Body of pancreas (tissue), 4 donors: ENCODE measurements around the gene ZNF200. TPM values are rescaled to one million over a fixed set of nuclear protein-coding genes. Genes with fewer than 3 reads are reported as not detected.
A peak's percentile ranks its signal among the peaks of the same experiment; 100 is the strongest.

Source experiments
- ATAC-seq: fragments of 150-250 bp; one replicate; pipeline ENCODE4 v1.9.1; 2016
- DNase-seq, 4 donors: peaks; one replicate each; pipeline ENCODE4 v3.0.0-alpha.2; 2019
- H3K27ac ChIP-seq, 4 donors: fragments of 200-600 bp; sonication (generic); 1 replicate in 3 of 4; 2 replicates in 1 of 4; pipeline versions ENCODE4 v1.5.1 to v1.6.1; 2016 to 2019; ENCODE audit warnings: mild to moderate bottlenecking in 1 of 4, mixed read lengths in 1 of 4, moderate library complexity in 1 of 4
- H3K27me3 ChIP-seq, 2 donors: fragments of 200-600 bp; sonication (generic); one replicate each; pipeline ENCODE4 v1.6.0; 2016; ENCODE audit warnings: mild to moderate bottlenecking in 1 of 2
- H3K36me3 ChIP-seq, 2 donors: fragments of 200-600 bp; sonication (generic); replicated peaks in 1 of 2; 2 replicates each; pipeline ENCODE4 v1.5.1; 2016; ENCODE audit warnings: low read depth in 2 of 2; ENCODE audit not compliant: insufficient read depth in 1 of 2
- H3K4me1 ChIP-seq: fragments of 200-600 bp; sonication (generic); one replicate; pipeline ENCODE4 v1.6.0; 2016
- H3K4me3 ChIP-seq, 2 donors: fragments of 200-600 bp; sonication (generic); 1 replicate in 1 of 2; 2 replicates in 1 of 2; pipeline ENCODE4 v1.5.1; 2016 to 2019
- H3K9me3 ChIP-seq, 3 donors: fragments of 200-600 bp; sonication (generic); 1 replicate in 2 of 3; 2 replicates in 1 of 3; pipeline ENCODE4 v1.5.1; 2016
- POLR2A ChIP-seq, 3 donors: fragments of 450-650 bp; IDR thresholded peaks; one replicate each; pipeline ENCODE4 v1.6.1; 2016; ENCODE audit warnings: antibody characterized with exemption in 3 of 3, mild to moderate bottlenecking in 2 of 3
- WGBS, 2 donors: methylation state at CpG; one replicate each; pipeline ENCODE4 v1.1.5; 2017; 5-methylcytosine and 5-hydroxymethylcytosine counted together
- intact Hi-C: fragments of 100-400 bp; cut with DNase I; formaldehyde crosslinking; loops from one replicate; pipeline ENCODE4 v1.15.1; 2023
- total RNA-seq, 2 donors: library from RNA; depleted of rRNA; stranded (reverse); fragments of >200 nt; gene quantifications; one replicate each; pipeline ENCODE4 v1.1.0, GENCODE V29; 2016
- TF ChIP-seq, protein P1 (sequence below), 7 experiments: fragments of 450-650 bp in 4 of 7; fragments of 200-600 bp in 3 of 7; sonication (generic) in 3 of 7; IDR thresholded peaks; one replicate each; pipeline ENCODE4 v1.5.1; 2016 to 2019; ENCODE audit warnings: antibody characterized with exemption in 7 of 7

The ZNF200 gene
- total RNA-seq, 2 donors from 2014 or later: 2.0 to 7.0 TPM

DNA sequence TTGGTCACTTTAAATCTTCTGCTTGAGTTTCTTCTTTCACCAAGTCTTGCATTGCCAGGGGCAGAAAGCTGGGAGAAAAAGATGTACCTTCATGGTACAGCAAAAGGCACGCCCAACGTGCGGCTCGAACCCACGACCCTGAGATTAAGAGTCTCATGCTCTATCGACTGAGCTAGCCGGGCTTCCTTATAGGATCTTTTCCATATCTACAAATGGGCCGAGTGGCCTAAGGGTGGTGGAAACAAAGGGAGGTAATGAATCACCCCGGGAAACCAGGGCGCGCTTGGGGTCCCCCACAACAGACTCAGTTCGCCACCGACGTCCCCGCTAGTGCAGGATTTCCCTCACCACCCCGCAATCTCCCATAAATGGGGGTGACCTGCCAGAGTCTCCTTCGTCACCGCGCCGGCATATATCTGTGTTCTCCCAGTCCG lies 54.5 kb downstream of the ZNF200 start:
- intact Hi-C loops: no loop called here
- H3K4me3 ChIP-seq: no peak overlapping the region
- no peaks in the 10 kb centered on the region for H3K36me3 ChIP-seq
- H3K27me3 ChIP-seq: peaks cover 0 to 45% of the 10 kb centered on the region in 2 donors
- no peak for ATAC-seq
- TF ChIP-seq, protein P1, sequence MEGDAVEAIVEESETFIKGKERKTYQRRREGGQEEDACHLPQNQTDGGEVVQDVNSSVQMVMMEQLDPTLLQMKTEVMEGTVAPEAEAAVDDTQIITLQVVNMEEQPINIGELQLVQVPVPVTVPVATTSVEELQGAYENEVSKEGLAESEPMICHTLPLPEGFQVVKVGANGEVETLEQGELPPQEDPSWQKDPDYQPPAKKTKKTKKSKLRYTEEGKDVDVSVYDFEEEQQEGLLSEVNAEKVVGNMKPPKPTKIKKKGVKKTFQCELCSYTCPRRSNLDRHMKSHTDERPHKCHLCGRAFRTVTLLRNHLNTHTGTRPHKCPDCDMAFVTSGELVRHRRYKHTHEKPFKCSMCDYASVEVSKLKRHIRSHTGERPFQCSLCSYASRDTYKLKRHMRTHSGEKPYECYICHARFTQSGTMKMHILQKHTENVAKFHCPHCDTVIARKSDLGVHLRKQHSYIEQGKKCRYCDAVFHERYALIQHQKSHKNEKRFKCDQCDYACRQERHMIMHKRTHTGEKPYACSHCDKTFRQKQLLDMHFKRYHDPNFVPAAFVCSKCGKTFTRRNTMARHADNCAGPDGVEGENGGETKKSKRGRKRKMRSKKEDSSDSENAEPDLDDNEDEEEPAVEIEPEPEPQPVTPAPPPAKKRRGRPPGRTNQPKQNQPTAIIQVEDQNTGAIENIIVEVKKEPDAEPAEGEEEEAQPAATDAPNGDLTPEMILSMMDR (IDR thresholded peaks at IDR 0.05): no peak
- TF ChIP-seq POLR2A (IDR thresholded peaks at IDR 0.05): no peak
- no peak overlapping the region for H3K27ac ChIP-seq
- no peak for DNase-seq
- H3K9me3 ChIP-seq: no peaks in the 10 kb centered on the region
- WGBS, 2 donors: 14 to 21% methylated on average over 21 of the region's 21 CpGs
- peaks cover 16% of the 10 kb centered on the region for H3K4me1 ChIP-seq

DNA sequence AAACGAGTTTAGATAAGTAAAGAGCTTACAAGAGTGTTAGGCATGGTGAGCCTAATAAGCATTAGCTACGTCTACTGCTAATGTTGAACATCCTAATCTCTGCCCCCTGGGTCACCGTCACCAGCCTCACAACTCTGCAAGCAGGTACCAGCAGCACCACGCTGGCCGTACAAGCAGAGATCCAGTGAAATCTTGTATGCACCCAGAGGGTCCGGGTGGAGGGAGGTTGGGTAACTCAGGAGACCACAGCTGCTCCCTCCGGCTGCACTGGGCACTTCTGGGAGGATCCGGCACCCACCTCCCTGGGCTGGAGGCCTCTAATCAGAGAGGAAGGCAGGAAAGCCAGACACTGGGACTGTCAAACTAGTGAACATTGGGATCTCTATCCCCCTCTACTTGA lies 55.3 kb downstream of the ZNF200 start:
- no peak overlapping the region for H3K4me3 ChIP-seq
- no peak overlapping the region for H3K27ac ChIP-seq
- no peak for ATAC-seq
- no peak for DNase-seq
- H3K27me3 ChIP-seq: peaks cover 0 to 47% of the 10 kb centered on the region in 2 donors
- TF ChIP-seq, protein P1 (IDR thresholded peaks at IDR 0.05): no peak
- TF ChIP-seq POLR2A (IDR thresholded peaks at IDR 0.05): no peak
- 55 to 73% methylated on average over 7 to 8 of the region's 8 CpGs for WGBS, 2 donors
- H3K4me1 ChIP-seq: peaks cover 16% of the 10 kb centered on the region
- intact Hi-C loops: no loop called here
- H3K9me3 ChIP-seq: no peaks in the 10 kb centered on the region
- no peaks in the 10 kb centered on the region for H3K36me3 ChIP-seq

GRCh38 chr16:3175157-3176093 lies 59.5 kb downstream of the ZNF200 start:
- intact Hi-C loops: no loop called here
- DNase-seq: peak in 1 of 4 donors; percentile 29

DNA sequence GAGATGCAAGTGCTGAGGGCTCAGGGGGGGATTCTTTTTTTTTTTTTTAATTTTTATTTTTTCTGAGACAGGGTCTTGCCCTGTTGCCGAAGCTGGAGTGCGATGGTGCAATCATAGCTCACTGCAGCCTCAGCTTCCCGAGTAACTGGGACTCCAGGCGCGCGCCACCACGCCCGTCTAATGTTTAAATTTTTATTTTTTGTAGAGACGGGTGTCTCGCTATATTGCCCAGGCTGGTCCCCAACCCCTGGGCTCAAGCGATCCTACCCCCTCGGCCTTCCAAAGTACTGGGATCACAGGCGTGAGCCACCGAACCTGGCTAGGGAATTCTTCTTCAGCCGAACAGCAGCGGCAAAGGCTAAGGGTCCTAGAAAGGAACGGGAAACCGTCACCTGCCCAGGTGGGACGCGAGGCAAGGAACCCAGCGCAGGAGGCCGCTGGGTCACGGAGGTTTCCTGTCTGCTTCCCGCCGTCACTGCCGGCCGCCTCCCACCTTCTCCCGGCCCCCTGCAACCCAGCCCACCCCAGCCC lies 60.3 kb downstream of the ZNF200 start:
- WGBS, 2 donors: 14 to 27% methylated on average over 20 to 26 of the region's 28 CpGs
- Histone ChIP-seq H3K4me1 (peaks cover 16% of the 10 kb centered on the region), H3K9me3 (no peaks in the 10 kb centered on the region), H3K27ac (no peak overlapping the region), H3K36me3 (no peaks in the 10 kb centered on the region), H3K4me3 (no peak overlapping the region), H3K27me3 (peaks cover 4 to 61% of the 10 kb centered on the region in 2 donors)
- TF ChIP-seq, protein P1 (IDR thresholded peaks at IDR 0.05): no peak
- TF ChIP-seq POLR2A (IDR thresholded peaks at IDR 0.05): no peak
- DNase-seq (no peak), ATAC-seq (no peak)
- intact Hi-C loops: no loop called here

More at GRCh38 chr16:3175157-3176093, 59.5 kb downstream of the ZNF200 start:
- no peak for ATAC-seq
- H3K27me3 ChIP-seq: peaks cover 4 to 56% of the 10 kb centered on the region in 2 donors
- H3K4me1 ChIP-seq: peaks cover 10% of the 10 kb centered on the region
- TF ChIP-seq POLR2A (IDR thresholded peaks at IDR 0.05): no peak
- TF ChIP-seq, protein P1 (IDR thresholded peaks at IDR 0.05): no peak
- no peaks in the 10 kb centered on the region for H3K9me3 ChIP-seq
- H3K4me3 ChIP-seq: no peak overlapping the region
- H3K27ac ChIP-seq: no peak overlapping the region
- WGBS, 2 donors: 11 to 30% methylated on average over 8 to 34 of the region's 39 CpGs
- H3K36me3 ChIP-seq: no peaks in the 10 kb centered on the region
